ENCODE measurements around the gene DOCK4. TPM values are rescaled to one million over a fixed set of nuclear protein-coding genes. Genes with fewer than 3 reads are reported as not detected.

DOCK4 gene
- polyA plus RNA-seq, 1 donor (not counting 4 experiments of a cell fraction or from before 2014, with no cell fraction given), result 13.9 TPM

GRCh38 chr7:112183266-112183665 lies 22.9 kb downstream of the DOCK4 start:
- no peak overlapping the region for H2AFZ ChIP-seq (ENCODE audit: control insufficient read depth, low read length)
- dilution Hi-C loops (cut with MboI; ENCODE audit: extremely low pct_ligation_motif_present, low sequenced_read_pairs), result no loop called here
- no peak overlapping the region for H3K9ac ChIP-seq (ENCODE audit: control insufficient read depth, extremely low read depth, insufficient read depth, low read length)
- no peak overlapping the region for H3K4me2 ChIP-seq (ENCODE audit: control insufficient read depth, extremely low read depth, insufficient read depth, low read depth, low read length)
- H3K27me3 ChIP-seq (ENCODE audit: control insufficient read depth, extremely low read depth, insufficient read depth, low read length), result no peaks in the 10 kb centered on the region
- H3K27ac ChIP-seq (ENCODE audit: control insufficient read depth, insufficient read depth, low read length), result no peak overlapping the region
- no peaks in the 10 kb centered on the region for H4K20me1 ChIP-seq (ENCODE audit: control insufficient read depth, extremely low read depth, insufficient read depth, low read length)
- no peaks in the 10 kb centered on the region for H3K9me1 ChIP-seq (ENCODE audit: control insufficient read depth, extremely low read depth, insufficient read depth, low read length)
- H3K9me3 ChIP-seq (ENCODE audit: control insufficient read depth, low read depth, low read length), result no peaks in the 10 kb centered on the region
- H3K4me1 ChIP-seq (ENCODE audit: control insufficient read depth, extremely low read depth, insufficient read depth, low read length), result peaks cover 11% of the 10 kb centered on the region
- no peak for TF ChIP-seq EZH2 (IDR thresholded peaks at IDR 0.05; ENCODE audit: low read length)
- TF ChIP-seq, protein P1, sequence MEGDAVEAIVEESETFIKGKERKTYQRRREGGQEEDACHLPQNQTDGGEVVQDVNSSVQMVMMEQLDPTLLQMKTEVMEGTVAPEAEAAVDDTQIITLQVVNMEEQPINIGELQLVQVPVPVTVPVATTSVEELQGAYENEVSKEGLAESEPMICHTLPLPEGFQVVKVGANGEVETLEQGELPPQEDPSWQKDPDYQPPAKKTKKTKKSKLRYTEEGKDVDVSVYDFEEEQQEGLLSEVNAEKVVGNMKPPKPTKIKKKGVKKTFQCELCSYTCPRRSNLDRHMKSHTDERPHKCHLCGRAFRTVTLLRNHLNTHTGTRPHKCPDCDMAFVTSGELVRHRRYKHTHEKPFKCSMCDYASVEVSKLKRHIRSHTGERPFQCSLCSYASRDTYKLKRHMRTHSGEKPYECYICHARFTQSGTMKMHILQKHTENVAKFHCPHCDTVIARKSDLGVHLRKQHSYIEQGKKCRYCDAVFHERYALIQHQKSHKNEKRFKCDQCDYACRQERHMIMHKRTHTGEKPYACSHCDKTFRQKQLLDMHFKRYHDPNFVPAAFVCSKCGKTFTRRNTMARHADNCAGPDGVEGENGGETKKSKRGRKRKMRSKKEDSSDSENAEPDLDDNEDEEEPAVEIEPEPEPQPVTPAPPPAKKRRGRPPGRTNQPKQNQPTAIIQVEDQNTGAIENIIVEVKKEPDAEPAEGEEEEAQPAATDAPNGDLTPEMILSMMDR (optimal IDR thresholded peaks at IDR 0.05 in 1 of 3, IDR thresholded peaks at IDR 0.05 in 1 of 3, conservative IDR thresholded peaks at IDR 0.05 in 1 of 3; ENCODE audit: extremely low read depth in 1 of 3, insufficient read depth in 2 of 3, low read length in 3 of 3), result no peak
- H3K36me3 ChIP-seq (ENCODE audit: control insufficient read depth in 2 of 2, extremely low read depth in 1 of 2, insufficient read depth in 2 of 2, low read length in 2 of 2), result no peaks in the 10 kb centered on the region
- FAIRE-seq (no peak), DNase-seq (ENCODE audit: low read depth, low spot score) (no peak)
- no peak overlapping the region for H3K4me3 ChIP-seq (ENCODE audit: control insufficient read depth in 2 of 3, extremely low read depth in 1 of 3, insufficient read depth in 2 of 3, low read depth in 1 of 3, low read length in 3 of 3)
- H3K79me2 ChIP-seq (ENCODE audit: control insufficient read depth, insufficient read depth, low read length), result peaks cover 64% of the 10 kb centered on the region

DNA sequence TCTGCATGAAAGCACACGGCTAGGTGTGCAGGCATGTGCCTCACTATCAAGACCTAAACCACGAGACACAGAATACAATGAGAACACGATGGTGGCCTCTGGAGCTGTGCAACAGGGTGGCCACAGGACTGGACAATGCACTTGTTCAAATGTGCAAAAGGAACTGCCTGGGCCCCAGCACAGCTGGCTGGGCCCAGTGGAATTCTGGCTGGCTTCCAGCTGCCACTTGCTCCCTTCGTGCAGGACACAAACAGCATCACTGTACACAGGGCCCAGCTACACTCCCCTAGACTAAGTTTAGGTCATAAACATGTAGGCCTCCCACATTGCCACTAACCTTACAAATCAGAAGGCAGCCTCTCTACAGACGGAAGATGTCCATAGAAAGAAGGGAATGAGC lies 23.4 kb downstream of the DOCK4 start:
- Histone ChIP-seq H3K9ac (ENCODE audit: control insufficient read depth, extremely low read depth, insufficient read depth, low read length) (no peak overlapping the region), H2AFZ (ENCODE audit: control insufficient read depth, low read length) (no peak overlapping the region), H3K36me3 (ENCODE audit: control insufficient read depth in 2 of 2, extremely low read depth in 1 of 2, insufficient read depth in 2 of 2, low read length in 2 of 2) (no peaks in the 10 kb centered on the region), H3K4me1 (ENCODE audit: control insufficient read depth, extremely low read depth, insufficient read depth, low read length) (peaks cover 11% of the 10 kb centered on the region), H3K79me2 (ENCODE audit: control insufficient read depth, insufficient read depth, low read length) (peaks cover 65% of the 10 kb centered on the region), H3K27me3 (ENCODE audit: control insufficient read depth, extremely low read depth, insufficient read depth, low read length) (no peaks in the 10 kb centered on the region), H4K20me1 (ENCODE audit: control insufficient read depth, extremely low read depth, insufficient read depth, low read length) (no peaks in the 10 kb centered on the region), H3K27ac (ENCODE audit: control insufficient read depth, insufficient read depth, low read length) (no peak overlapping the region), H3K9me3 (ENCODE audit: control insufficient read depth, low read depth, low read length) (no peaks in the 10 kb centered on the region), H3K4me2 (ENCODE audit: control insufficient read depth, extremely low read depth, insufficient read depth, low read depth, low read length) (no peak overlapping the region), H3K4me3 (ENCODE audit: control insufficient read depth in 2 of 3, extremely low read depth in 1 of 3, insufficient read depth in 2 of 3, low read depth in 1 of 3, low read length in 3 of 3) (no peak overlapping the region), H3K9me1 (ENCODE audit: control insufficient read depth, extremely low read depth, insufficient read depth, low read length) (no peaks in the 10 kb centered on the region)
- TF ChIP-seq, protein P1 (optimal IDR thresholded peaks at IDR 0.05 in 1 of 3, IDR thresholded peaks at IDR 0.05 in 1 of 3, conservative IDR thresholded peaks at IDR 0.05 in 1 of 3; ENCODE audit: extremely low read depth in 1 of 3, insufficient read depth in 2 of 3, low read length in 3 of 3), result no peak
- no peak for TF ChIP-seq EZH2 (IDR thresholded peaks at IDR 0.05; ENCODE audit: low read length)
- dilution Hi-C loops (cut with MboI; ENCODE audit: extremely low pct_ligation_motif_present, low sequenced_read_pairs), result no loop called here
- FAIRE-seq (no peak), DNase-seq (ENCODE audit: low read depth, low spot score) (no peak)
